ENCODE measurements around the gene DLGAP1.

DNA sequence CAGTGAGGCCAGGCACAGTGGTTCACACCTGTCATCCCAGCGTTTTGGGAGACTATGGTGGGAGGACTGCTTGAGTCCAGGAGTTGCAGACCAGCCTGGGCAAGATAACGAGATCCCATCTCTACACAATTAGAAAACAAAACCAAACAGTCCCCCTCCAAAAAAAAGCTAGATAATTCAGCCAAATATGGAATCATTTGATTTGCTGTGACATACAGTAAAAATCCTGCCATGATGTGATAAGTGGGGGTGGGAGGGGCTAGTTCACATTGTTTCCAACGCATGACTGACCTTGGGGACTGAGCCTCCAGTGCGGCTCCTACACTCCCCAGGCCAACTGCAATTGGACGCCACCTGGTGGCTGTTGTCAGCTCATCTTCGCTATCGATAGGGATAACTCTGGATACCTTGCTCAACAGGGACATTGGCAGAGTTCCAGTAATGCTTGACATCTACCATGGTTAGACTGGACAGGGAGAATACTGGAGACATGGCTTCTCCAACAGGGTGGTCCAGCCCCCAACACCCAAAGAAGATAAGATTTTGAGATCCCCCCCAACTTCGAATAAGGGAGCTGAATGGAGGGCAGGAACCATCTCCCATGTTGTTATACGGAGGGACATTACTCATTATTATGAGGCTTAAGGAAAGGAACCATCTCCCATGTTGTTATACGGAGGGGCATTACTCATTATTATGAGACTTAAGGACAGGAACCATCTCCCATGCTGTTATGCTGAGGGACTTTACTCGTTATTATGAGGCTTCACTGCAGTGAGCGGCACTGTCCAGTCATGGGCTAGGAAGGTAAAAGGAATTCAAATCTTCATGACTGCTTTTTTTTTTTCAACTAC, 869.2 kb downstream of the DLGAP1 start:
- no peak for TF ChIP-seq POLR2A (IDR thresholded peaks at IDR 0.05; ENCODE audit: extremely low read depth, insufficient read length)
- TF ChIP-seq, protein P1, sequence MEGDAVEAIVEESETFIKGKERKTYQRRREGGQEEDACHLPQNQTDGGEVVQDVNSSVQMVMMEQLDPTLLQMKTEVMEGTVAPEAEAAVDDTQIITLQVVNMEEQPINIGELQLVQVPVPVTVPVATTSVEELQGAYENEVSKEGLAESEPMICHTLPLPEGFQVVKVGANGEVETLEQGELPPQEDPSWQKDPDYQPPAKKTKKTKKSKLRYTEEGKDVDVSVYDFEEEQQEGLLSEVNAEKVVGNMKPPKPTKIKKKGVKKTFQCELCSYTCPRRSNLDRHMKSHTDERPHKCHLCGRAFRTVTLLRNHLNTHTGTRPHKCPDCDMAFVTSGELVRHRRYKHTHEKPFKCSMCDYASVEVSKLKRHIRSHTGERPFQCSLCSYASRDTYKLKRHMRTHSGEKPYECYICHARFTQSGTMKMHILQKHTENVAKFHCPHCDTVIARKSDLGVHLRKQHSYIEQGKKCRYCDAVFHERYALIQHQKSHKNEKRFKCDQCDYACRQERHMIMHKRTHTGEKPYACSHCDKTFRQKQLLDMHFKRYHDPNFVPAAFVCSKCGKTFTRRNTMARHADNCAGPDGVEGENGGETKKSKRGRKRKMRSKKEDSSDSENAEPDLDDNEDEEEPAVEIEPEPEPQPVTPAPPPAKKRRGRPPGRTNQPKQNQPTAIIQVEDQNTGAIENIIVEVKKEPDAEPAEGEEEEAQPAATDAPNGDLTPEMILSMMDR (IDR thresholded peaks at IDR 0.05; ENCODE audit: low read depth, low read length), result peak; percentile 74

Measured in NB4 (cell line).